GM19468 (cell line): Measurements from ENCODE around the gene TMEM192.
"Not testable (repeated sequence)": the region's sequence is repeated elsewhere in the genome, so short reads cannot be mapped to it uniquely, and the experiment has no call there.

Source experiments
- ATAC-seq: cut with Tn5 transposase; IDR thresholded peaks from one replicate; pipeline ENCODE4 v1.9.1; 2021; ENCODE audit warnings: mild to moderate bottlenecking, moderate library complexity, moderate number of reproducible peaks; ENCODE audit not compliant: unreplicated experiment; ENCODE audit errors: extremely low read depth

Gene TMEM192

GRCh38 chr4:165112368-165113121 lies at the start of gene TMEM192:
Gene TMEM192, minus strand, starts transcription at chr4:165112860. Its CDS starts 87 bp downstream, at chr4:165112773.
- peak; percentile 92 for ATAC-seq

DNA sequence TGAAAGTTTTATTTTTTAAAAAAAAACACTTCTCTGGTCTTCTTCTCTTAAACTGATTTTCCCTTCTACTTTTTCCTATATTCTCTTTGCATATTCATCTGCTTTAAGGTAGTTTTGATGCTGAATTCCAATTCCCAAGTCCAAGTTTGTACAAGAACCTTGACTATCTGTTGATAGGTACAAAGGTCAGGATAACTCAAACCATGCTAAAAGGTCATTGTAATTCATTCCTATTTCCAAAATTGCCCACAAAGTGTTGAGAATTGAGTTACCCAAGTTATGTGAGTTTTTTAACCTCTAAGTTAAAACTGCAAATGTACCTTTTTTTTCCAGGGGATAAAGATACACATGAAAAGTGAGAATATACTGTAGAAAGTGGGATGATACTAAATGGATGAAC lies 46.1 kb upstream of the TMEM192 start:
- ATAC-seq: no peak

GRCh38 chr4:165156906-165157305 lies 44.2 kb upstream of the TMEM192 start:
- ATAC-seq: no peak

GRCh38 chr4:165154482-165154881 lies 41.8 kb upstream of the TMEM192 start:
- ATAC-seq: no peak

DNA sequence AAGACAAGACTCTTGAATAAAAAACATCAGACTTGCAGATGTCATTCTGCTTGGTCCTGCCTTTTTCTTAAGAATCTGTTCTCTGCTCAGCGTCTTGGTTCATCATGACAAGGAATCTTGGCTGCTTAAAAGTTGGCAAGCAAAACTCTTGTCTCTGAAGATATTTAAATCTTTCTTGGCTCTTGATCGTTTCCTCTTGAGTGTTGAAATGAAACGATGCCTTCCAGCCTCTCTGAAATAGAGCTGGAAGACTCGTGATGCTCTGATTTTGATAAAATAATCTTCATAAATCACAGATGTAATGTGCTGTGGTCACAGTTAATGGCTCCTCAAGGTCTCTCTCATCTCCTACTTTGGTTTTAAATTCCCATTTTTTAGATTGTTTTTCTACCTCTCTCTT lies 39.9 kb upstream of the TMEM192 start:
- ATAC-seq: no peak

GRCh38 chr4:165151734-165152133 lies 39.1 kb upstream of the TMEM192 start:
- no peak for ATAC-seq

DNA sequence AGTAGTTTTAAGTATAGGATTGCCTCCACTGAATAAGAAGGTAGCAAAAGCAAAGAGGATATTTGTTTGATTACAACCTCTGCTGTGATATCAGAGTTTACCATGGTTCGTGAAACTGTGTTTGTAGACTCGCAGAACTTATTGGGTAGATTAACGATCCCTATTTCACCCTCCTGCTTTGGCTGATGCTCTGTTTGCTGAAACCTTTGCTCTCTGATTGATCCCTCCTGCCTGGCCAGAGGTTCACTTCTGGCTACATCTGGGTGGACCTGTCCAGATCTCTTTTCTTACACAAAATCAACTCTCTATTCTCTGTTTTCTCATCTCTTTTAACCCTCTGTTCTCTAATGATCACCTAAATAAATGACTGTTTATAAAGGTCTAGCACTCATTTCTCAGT lies 37.9 kb upstream of the TMEM192 start:
- no peak for ATAC-seq

DNA sequence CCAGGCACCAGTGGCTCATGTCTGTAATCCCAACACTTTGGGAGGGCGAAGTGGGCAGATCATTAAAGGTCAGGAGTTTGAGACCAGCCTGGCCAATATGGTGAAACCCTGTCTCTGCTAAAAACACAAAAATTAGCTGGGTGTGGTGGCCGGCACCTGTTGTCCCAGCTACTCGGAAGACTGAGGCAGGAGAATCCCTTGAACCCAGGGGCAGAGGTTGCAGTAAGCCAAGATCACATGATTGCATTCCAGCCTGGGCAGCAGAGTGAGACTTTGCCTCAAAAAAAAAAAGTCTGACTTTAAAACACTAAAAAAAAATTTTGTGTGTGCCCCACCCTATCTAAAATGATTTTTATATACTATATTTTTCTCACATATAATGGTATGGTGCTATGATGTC lies 26.2 kb upstream of the TMEM192 start:
- no peak for ATAC-seq

DNA sequence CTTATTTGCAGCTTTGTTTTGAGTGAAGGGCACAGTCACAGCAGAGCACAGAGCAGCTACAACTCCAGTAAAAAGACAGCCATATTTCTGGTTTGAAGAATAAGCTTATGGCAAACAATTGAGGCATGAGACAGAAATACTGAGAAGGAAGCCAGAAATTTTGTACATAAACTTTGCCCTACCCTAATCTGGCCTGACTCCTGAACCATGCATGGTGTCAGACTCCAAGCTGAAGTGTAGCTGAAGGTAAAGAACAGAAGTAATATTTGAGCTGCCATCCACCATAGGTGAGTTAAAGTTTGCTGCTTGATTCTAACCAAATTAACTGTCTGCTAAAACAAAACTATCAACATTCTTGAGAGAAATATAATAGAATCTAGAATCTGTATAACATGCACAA lies 24.5 kb upstream of the TMEM192 start:
- ATAC-seq: no peak

GRCh38 chr4:165136529-165136928 lies 23.9 kb upstream of the TMEM192 start:
- ATAC-seq: no peak

GRCh38 chr4:165133150-165133549 lies 20.5 kb upstream of the TMEM192 start:
- no peak for ATAC-seq

- peak; percentile 66 for ATAC-seq
Observed at GRCh38 chr4:165131247-165131832, 18.7 kb upstream of the TMEM192 start.

DNA sequence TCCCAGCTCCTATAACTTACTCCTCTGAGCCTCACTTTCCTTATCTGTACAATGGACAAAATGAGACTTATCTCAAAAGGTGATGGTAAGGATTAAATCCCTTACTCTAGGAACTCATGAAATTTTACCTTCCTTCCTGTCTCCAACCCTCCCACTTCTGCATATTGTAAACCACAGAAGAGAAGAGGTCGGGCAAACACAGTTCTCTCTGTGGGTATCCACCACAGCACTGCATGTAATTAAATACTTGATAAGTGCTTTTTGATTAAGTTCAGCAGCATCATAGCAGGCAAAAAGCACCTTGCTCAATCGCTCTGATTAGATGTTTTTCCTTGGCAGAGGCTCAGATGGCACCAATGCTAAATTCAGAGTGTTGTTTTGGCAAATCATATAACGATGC lies 17.3 kb upstream of the TMEM192 start:
- no peak for ATAC-seq

- ATAC-seq: not testable (repeated sequence)
Observed at GRCh38 chr4:165125869-165126499, 13.3 kb upstream of the TMEM192 start.

- ATAC-seq: no peak
Observed at GRCh38 chr4:165124488-165124887, 11.8 kb upstream of the TMEM192 start.

DNA sequence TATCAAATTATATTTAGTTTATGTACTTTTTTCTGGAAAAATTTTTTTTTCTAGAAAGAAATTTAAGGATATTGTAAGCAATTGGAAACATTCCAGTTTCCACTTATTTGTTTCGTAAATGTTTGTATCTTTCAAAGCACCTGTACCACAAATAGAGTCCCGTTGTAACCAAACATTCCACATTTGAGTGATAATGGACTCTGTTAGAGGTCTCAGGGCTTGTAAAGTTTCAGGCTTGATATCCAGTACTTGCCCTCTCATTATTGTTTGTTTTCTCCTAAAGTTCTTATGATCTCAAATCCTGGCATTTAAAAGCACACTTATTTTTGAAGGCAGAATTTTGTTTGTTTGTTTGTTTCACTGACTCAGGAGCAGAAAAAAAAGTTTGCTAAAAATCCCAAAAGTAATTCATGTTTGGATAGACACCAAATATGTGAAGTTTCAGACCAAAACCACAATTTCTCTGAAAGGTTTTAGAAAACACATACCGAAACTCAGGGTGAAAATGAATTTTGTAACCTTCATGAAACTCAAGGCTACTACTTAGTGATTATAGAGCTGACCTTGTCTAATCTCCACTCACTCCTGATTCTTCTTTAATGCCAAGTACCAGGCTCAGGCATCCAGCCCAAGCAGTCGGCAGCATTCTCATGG lies 5.7 kb upstream of the TMEM192 start:
- ATAC-seq: peak; percentile 89

DNA sequence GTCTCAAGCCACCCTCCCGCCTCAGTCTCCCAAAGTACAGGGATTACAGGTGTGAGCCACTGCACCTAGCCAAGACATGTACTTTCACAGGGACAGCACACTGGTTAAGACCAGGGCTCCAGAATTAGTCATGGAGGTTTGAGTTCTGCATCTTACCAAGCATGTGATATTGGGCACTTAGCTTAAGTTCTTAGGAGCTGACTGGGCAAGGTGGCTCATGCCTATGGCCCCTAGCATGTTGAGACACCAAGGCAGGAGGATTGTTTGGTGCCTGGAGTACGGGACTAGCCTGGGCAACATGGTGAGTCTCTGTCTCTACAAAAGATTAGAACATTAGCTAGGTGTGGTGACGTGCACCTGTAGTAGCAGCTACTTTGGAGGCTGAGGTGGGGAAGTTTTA lies 2.6 kb upstream of the TMEM192 start:
- no peak for ATAC-seq

GRCh38 chr4:165111906-165112367 lies 723 bp downstream of the TMEM192 start:
- ATAC-seq: no peak

DNA sequence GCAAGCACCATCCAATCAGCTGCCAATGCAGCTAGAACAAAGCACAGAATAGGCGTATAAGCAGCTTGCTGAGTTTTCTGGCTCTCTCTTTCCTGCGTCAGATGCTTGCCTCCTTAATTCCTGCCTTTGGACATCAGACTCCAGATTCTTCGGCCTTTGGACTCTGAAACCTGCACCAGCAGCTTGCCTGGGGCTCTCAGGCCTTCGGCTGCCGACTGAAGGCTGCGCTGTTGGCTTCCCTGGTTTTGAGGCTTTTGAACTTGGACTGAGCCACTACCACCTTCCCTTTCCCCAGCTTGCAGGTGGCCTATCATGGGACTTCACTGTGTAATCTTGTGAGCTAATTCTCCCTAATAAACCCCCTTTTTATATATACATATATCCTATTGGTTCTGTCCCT lies 6.1 kb downstream of the TMEM192 start:
- no peak for ATAC-seq

GRCh38 chr4:165101641-165102040 lies 11.0 kb downstream of the TMEM192 start:
- ATAC-seq: no peak

DNA sequence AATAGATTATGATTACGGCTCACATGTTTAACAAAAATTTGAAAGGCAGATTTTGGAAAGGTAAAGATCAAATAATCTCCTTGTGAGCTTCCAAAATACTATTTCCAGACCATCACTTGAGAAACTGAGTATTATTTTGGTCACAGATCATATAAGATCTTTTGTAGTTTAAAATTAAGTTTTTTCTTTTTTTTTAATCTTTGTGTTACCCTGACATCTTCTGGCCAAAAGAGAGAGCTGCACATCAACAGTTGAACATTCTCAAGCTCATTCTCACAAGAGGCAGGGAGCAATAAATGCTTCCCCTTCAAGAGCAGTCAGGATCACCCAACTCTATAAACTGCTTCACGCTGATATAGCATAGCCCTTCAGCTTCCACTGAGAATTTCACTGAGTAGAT lies 15.9 kb downstream of the TMEM192 start:
- no peak for ATAC-seq
